ENCODE measurements around the gene ST6GALNAC3. TPM values are rescaled to one million over a fixed set of nuclear protein-coding genes. Genes with fewer than 3 reads are reported as not detected.

Gene ST6GALNAC3
- total RNA-seq, 1 experiment from 2014 or later, result 2.2 TPM

- no peaks in the 10 kb centered on the region; the same call in 1 of the 2 replicates for H3K9me2 ChIP-seq (ENCODE audit: insufficient read depth)
- intact Hi-C loops (cut with micrococcal nuclease), result no loop called here
- ChIA-PET RAD21 (ENCODE audit: low non-redundant PET in 1 of 2, low total read pairs in 2 of 2, uncharacterized antibody in 2 of 2, unreplicated experiment in 2 of 2) (no interaction called here), POLR2A (no interaction called here), CTCF (no interaction called here)
- no peak overlapping the region for H3K27ac ChIP-seq (ENCODE audit: low read depth, low read length)
- no peaks in the 10 kb centered on the region for H3K27me3 ChIP-seq (ENCODE audit: insufficient read depth, low read length)
- no peaks in the 10 kb centered on the region for H3K79me2 ChIP-seq (ENCODE audit: insufficient read depth, low read length)
- no peak overlapping the region for H2AFZ ChIP-seq (ENCODE audit: low read depth, low read length, poor library complexity, severe bottlenecking)
- no peak for ATAC-seq
- H3K4me1 ChIP-seq (ENCODE audit: control insufficient read depth in 1 of 2, insufficient read depth in 2 of 2, low read length in 2 of 2), result no peaks in the 10 kb centered on the region
- DNase-seq (ENCODE audit: low read depth, low spot score), result no peak
- H3K4me3 ChIP-seq (replicated peaks in 1 of 2; ENCODE audit: low read depth in 1 of 2, low read length in 2 of 2), result no peak overlapping the region
- no peaks in the 10 kb centered on the region for H3K36me3 ChIP-seq (ENCODE audit: control insufficient read depth in 1 of 2, insufficient read depth in 2 of 2, low read length in 2 of 2)
- TF ChIP-seq CEBPB (IDR thresholded peaks at IDR 0.05; ENCODE audit: low read depth), result no peak
- no peak for TF ChIP-seq RAD21 (IDR thresholded peaks at IDR 0.05; ENCODE audit: low read depth)
- no peak for TF ChIP-seq SP1 (IDR thresholded peaks at IDR 0.05; ENCODE audit: low read depth)
- no peak for TF ChIP-seq ATF3 (IDR thresholded peaks at IDR 0.05)
- TF ChIP-seq FOSL1 (IDR thresholded peaks at IDR 0.05; ENCODE audit: low read depth), result no peak
- no peak for TF ChIP-seq ZNF274 (IDR thresholded peaks at IDR 0.05; ENCODE audit: low read depth, low read length)
- TF ChIP-seq POLR2A (IDR thresholded peaks at IDR 0.05; ENCODE audit: borderline replicate concordance, extremely low read depth, insufficient read depth, insufficient read length), result no peak
- TF ChIP-seq EZH2 (IDR thresholded peaks at IDR 0.05), result no peak
- no peak for TF ChIP-seq YY1 (IDR thresholded peaks at IDR 0.05; ENCODE audit: extremely low read depth, insufficient replicate concordance, low read depth, low read length)
- no peak for TF ChIP-seq MAX (IDR thresholded peaks at IDR 0.05)
- TF ChIP-seq TCF7L2 (IDR thresholded peaks at IDR 0.05; ENCODE audit: borderline replicate concordance, extremely low read depth, insufficient read depth, insufficient read length), result no peak
- TF ChIP-seq REST (IDR thresholded peaks at IDR 0.05; ENCODE audit: low read depth), result no peak
- TF ChIP-seq ZFX (IDR thresholded peaks at IDR 0.05), result no peak
- no peak for TF ChIP-seq JUND (IDR thresholded peaks at IDR 0.05)
- TF ChIP-seq POLR2AphosphoS5 (IDR thresholded peaks at IDR 0.05; ENCODE audit: low read depth, low read length), result no peak
- no peak for TF ChIP-seq SIN3A (IDR thresholded peaks at IDR 0.05; ENCODE audit: low read depth)
- no peak overlapping the region for H3K9ac ChIP-seq (ENCODE audit: low read length)
- H3K4me2 ChIP-seq (ENCODE audit: low read length), result no peak overlapping the region
- H4K20me1 ChIP-seq (ENCODE audit: insufficient read depth), result no peaks in the 10 kb centered on the region
- H3K9me3 ChIP-seq (ENCODE audit: control insufficient read depth in 1 of 2, insufficient read depth in 1 of 2, low read depth in 1 of 2, low read length in 2 of 2), result no peaks in the 10 kb centered on the region
- BruUV-seq (replicated peaks), result no TSS peak
These were observed 600.2 kb downstream of the ST6GALNAC3 start for GRCh38 chr1:76674689-76675210.

All from HCT116 (cell line).